H9 (cell line): ENCODE results near the gene KCNIP1. TPM values are rescaled to one million over a fixed set of nuclear protein-coding genes. Genes with fewer than 3 reads are reported as not detected.

Source experiments
- DNase-seq: peaks from one replicate; pipeline ENCODE4 v3.0.0-alpha.2; 2017
- H2AFZ ChIP-seq: one replicate; pipeline ENCODE4 v1.6.1; 2013; ENCODE audit warnings: mild to moderate bottlenecking, low read length, control low read depth, moderate library complexity
- H2AK5ac ChIP-seq: 2 replicates; pipeline ENCODE4 v1.6.1; 2013; ENCODE audit warnings: low read length, control low read depth, mixed read lengths; ENCODE audit not compliant: insufficient read length
- H2BK120ac ChIP-seq: one replicate; pipeline ENCODE4 v1.6.1; 2013; ENCODE audit warnings: low read depth, mild to moderate bottlenecking, low read length, control low read depth, inconsistent platforms; ENCODE audit not compliant: poor library complexity, severe bottlenecking
- H2BK12ac ChIP-seq: 2 replicates; pipeline ENCODE4 v1.6.1; 2013; ENCODE audit warnings: low read length, control low read depth, mixed read lengths, low read depth; ENCODE audit not compliant: insufficient read length
- H2BK15ac ChIP-seq: 2 replicates; pipeline ENCODE4 v1.6.1; 2013; ENCODE audit warnings: low read depth, low read length, control low read depth
- H2BK20ac ChIP-seq: one replicate; pipeline ENCODE4 v1.6.1; 2013; ENCODE audit warnings: low read depth, mild to moderate bottlenecking, low read length, control low read depth, inconsistent platforms; ENCODE audit not compliant: poor library complexity, severe bottlenecking
- H2BK5ac ChIP-seq: 2 replicates; pipeline ENCODE4 v1.6.1; 2013; ENCODE audit warnings: low read length, control low read depth, mixed read lengths; ENCODE audit not compliant: insufficient read length
- H3K14ac ChIP-seq: 2 replicates; pipeline ENCODE4 v1.6.1; 2013; ENCODE audit warnings: low read length, control low read depth; ENCODE audit not compliant: insufficient read depth
- H3K18ac ChIP-seq: 2 replicates; pipeline ENCODE4 v1.6.1; 2013; ENCODE audit warnings: low read depth, mild to moderate bottlenecking, mixed read lengths, low read length, control low read depth; ENCODE audit not compliant: insufficient read length
- H3K23ac ChIP-seq: 2 replicates; pipeline ENCODE4 v1.6.1; 2013; ENCODE audit warnings: low read length, control low read depth, mixed read lengths, low read depth; ENCODE audit not compliant: insufficient read length
- H3K23me2 ChIP-seq: 2 replicates; pipeline ENCODE4 v1.6.1; 2013; ENCODE audit warnings: low read depth, mild to moderate bottlenecking, mixed read lengths, low read length, control low read depth; ENCODE audit not compliant: insufficient read length, poor library complexity, severe bottlenecking
- H3K27ac ChIP-seq: 2 replicates; pipeline ENCODE4 v1.5.1; 2013; ENCODE audit warnings: low read length, control low read depth, mixed read lengths, low read depth; ENCODE audit not compliant: insufficient read length
- H3K27me3 ChIP-seq: 2 replicates; pipeline ENCODE4 v1.6.1; 2013; ENCODE audit warnings: low read length, control low read depth, inconsistent platforms; ENCODE audit not compliant: insufficient read depth
- H3K4ac ChIP-seq: 2 replicates; pipeline ENCODE4 v1.6.1; 2013; ENCODE audit warnings: low read depth, mild to moderate bottlenecking, control low read depth, inconsistent platforms, low read length, moderate library complexity
- H3K4me1 ChIP-seq: 2 replicates; pipeline ENCODE4 v1.6.1; 2013; ENCODE audit warnings: low read length, control low read depth, inconsistent platforms; ENCODE audit not compliant: insufficient read depth
- H3K4me2 ChIP-seq: 2 replicates; pipeline ENCODE4 v1.6.1; 2013; ENCODE audit warnings: low read length, control low read depth, mixed read lengths; ENCODE audit not compliant: insufficient read length, insufficient read depth
- H3K56ac ChIP-seq: 2 replicates; pipeline ENCODE4 v1.6.1; 2013; ENCODE audit warnings: low read depth, mild to moderate bottlenecking, mixed read lengths, low read length, control low read depth; ENCODE audit not compliant: insufficient read length
- H3K79me1 ChIP-seq: 2 replicates; pipeline ENCODE4 v1.6.1; 2013; ENCODE audit warnings: low read depth, mild to moderate bottlenecking, moderate library complexity, low read length, control low read depth, inconsistent platforms; ENCODE audit not compliant: insufficient read depth, poor library complexity, severe bottlenecking
- H3K79me2 ChIP-seq: 2 replicates; pipeline ENCODE4 v1.6.1; 2013; ENCODE audit warnings: low read length, control low read depth, inconsistent platforms; ENCODE audit not compliant: insufficient read depth
- H3K9ac ChIP-seq: 2 replicates; pipeline ENCODE4 v1.6.1; 2013; ENCODE audit warnings: low read length, control low read depth, mixed read lengths; ENCODE audit not compliant: insufficient read length; ENCODE audit errors: extremely low read depth
- H3K9me3 ChIP-seq: one replicate; pipeline ENCODE4 v1.6.1; 2013; ENCODE audit warnings: low read depth, low read length, inconsistent platforms; ENCODE audit not compliant: control insufficient read depth
- H3T11ph ChIP-seq: one replicate; pipeline ENCODE4 v1.6.1; 2013; ENCODE audit warnings: mild to moderate bottlenecking, low read length, control low read depth, inconsistent platforms
- H4K20me1 ChIP-seq: one replicate; pipeline ENCODE4 v1.6.1; 2013; ENCODE audit not compliant: control insufficient read depth, insufficient read length, insufficient read depth
- H4K5ac ChIP-seq: 2 replicates; pipeline ENCODE4 v1.6.1; 2013; ENCODE audit warnings: low read depth, mild to moderate bottlenecking, mixed read lengths, low read length, control low read depth; ENCODE audit not compliant: insufficient read length
- H4K8ac ChIP-seq: replicated peaks from 2 replicates; pipeline ENCODE4 v1.6.1; 2013; ENCODE audit warnings: low read length, control low read depth, mixed read lengths, low read depth; ENCODE audit not compliant: insufficient read length
- H4K91ac ChIP-seq: 2 replicates; pipeline ENCODE4 v1.6.1; 2013; ENCODE audit warnings: low read depth, mild to moderate bottlenecking, moderate library complexity, mixed read lengths, low read length, control low read depth; ENCODE audit not compliant: insufficient read length
- H3K27ac Mint-ChIP-seq, 3 experiments: 2 replicates in 2 of 3; 3 replicates in 1 of 3; pipeline ENCODE4 v1.8.0; 2020 to 2021; ENCODE audit warnings: mixed read lengths in 3 of 3, mild to moderate bottlenecking in 1 of 3, moderate library complexity in 1 of 3
- H3K27me3 Mint-ChIP-seq: 2 replicates; pipeline ENCODE4 v1.8.0; 2021; ENCODE audit warnings: low read depth, mild to moderate bottlenecking, moderate library complexity, mixed read lengths
- H3K36me3 Mint-ChIP-seq, 3 experiments: 2 replicates in 2 of 3; 3 replicates in 1 of 3; pipeline ENCODE4 v1.8.0; 2020 to 2021; ENCODE audit warnings: low read depth in 3 of 3, mixed read lengths in 3 of 3; ENCODE audit not compliant: insufficient read depth in 1 of 3
- H3K4me1 Mint-ChIP-seq, 2 experiments: 2 replicates each; pipeline ENCODE4 v1.8.0; 2020; ENCODE audit warnings: mixed read lengths in 2 of 2
- H3K4me3 Mint-ChIP-seq, 2 experiments: 2 replicates in 1 of 2; 3 replicates in 1 of 2; pipeline ENCODE4 v1.8.0; 2020 to 2021; ENCODE audit warnings: mild to moderate bottlenecking in 2 of 2, mixed read lengths in 2 of 2, moderate library complexity in 1 of 2
- H3K9me3 Mint-ChIP-seq, 2 experiments: 2 replicates in 1 of 2; 3 replicates in 1 of 2; pipeline ENCODE4 v1.8.0; 2020; ENCODE audit warnings: mild to moderate bottlenecking in 2 of 2, mixed read lengths in 2 of 2, moderate library complexity in 1 of 2
- WGBS: extraction: QIAGEN DNeasy Blood & Tissue Kit; methylation state at CpG from one replicate; pipeline ENCODE4 v1.1.7; 2013; ENCODE audit warnings: missing lambda C conversion rate, low lambda C conversion rate, mixed read lengths; ENCODE audit not compliant: insufficient read length; ENCODE audit errors: extremely low coverage; 5-methylcytosine and 5-hydroxymethylcytosine counted together
- total RNA-seq: library from RNA; stranded (reverse); gene quantifications from 2 replicates; pipeline ENCODE4 v1.2.1, GENCODE V29; 2021
- TF ChIP-seq, protein P1 (sequence below): fragments of 200-600 bp; sonication (generic); conservative IDR thresholded peaks from 3 replicates; pipeline ENCODE4 v1.8.0; 2021; ENCODE audit warnings: antibody characterized with exemption, mild to moderate bottlenecking

Gene KCNIP1
- total RNA-seq, 1 experiment from 2014 or later: 0.63 TPM

GRCh38 chr5:170769246-170769645 lies 265.4 kb downstream of the KCNIP1 start:
- H3K4me2 ChIP-seq: no peak overlapping the region
- H3K4me1 ChIP-seq: peaks cover 11% of the 10 kb centered on the region; the same call in 1 of the 2 replicates
- H2BK15ac ChIP-seq: no peak overlapping the region
- Mint-ChIP-seq H3K9me3 (peaks cover 0 to 3% of the 10 kb centered on the region in 2 experiments; a peak in 1 of 5 replicates), H3K4me1 (peaks cover 25 to 29% of the 10 kb centered on the region in 2 experiments), H3K4me3 (no peak overlapping the region), H3K36me3 (peaks cover 0 to 3% (median 0%) of the 10 kb centered on the region in 3 experiments; a peak in 2 of 7 replicates), H3K27me3 (no peaks in the 10 kb centered on the region), H3K27ac (peak overlapping the region in 1 of 3 experiments; percentile 4; a peak in 1 of 7 replicates)
- no peak overlapping the region for H2BK5ac ChIP-seq
- H3K23ac ChIP-seq: no peak overlapping the region
- no peaks in the 10 kb centered on the region for H3K23me2 ChIP-seq
- no peak overlapping the region for H2BK120ac ChIP-seq
- no CpG with 5 or more reads among the region's 6 CpGs for WGBS
- no peaks in the 10 kb centered on the region for H3K79me1 ChIP-seq
- no peak overlapping the region for H2BK20ac ChIP-seq
- H4K91ac ChIP-seq: no peak overlapping the region
- no peak overlapping the region for H3K18ac ChIP-seq
- no peak overlapping the region for H3K27ac ChIP-seq
- no peak overlapping the region for H4K5ac ChIP-seq
- no peak overlapping the region for H2BK12ac ChIP-seq
- no peaks in the 10 kb centered on the region for H3K9me3 ChIP-seq
- DNase-seq: no peak
- H3K79me2 ChIP-seq: no peaks in the 10 kb centered on the region
- H4K8ac ChIP-seq: no peak overlapping the region
- no peak overlapping the region for H3K4ac ChIP-seq
- no peak overlapping the region for H3K56ac ChIP-seq
- TF ChIP-seq, protein P1, sequence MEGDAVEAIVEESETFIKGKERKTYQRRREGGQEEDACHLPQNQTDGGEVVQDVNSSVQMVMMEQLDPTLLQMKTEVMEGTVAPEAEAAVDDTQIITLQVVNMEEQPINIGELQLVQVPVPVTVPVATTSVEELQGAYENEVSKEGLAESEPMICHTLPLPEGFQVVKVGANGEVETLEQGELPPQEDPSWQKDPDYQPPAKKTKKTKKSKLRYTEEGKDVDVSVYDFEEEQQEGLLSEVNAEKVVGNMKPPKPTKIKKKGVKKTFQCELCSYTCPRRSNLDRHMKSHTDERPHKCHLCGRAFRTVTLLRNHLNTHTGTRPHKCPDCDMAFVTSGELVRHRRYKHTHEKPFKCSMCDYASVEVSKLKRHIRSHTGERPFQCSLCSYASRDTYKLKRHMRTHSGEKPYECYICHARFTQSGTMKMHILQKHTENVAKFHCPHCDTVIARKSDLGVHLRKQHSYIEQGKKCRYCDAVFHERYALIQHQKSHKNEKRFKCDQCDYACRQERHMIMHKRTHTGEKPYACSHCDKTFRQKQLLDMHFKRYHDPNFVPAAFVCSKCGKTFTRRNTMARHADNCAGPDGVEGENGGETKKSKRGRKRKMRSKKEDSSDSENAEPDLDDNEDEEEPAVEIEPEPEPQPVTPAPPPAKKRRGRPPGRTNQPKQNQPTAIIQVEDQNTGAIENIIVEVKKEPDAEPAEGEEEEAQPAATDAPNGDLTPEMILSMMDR: no peak
- H3T11ph ChIP-seq: no peak overlapping the region
- no peak overlapping the region for H3K9ac ChIP-seq
- H2AK5ac ChIP-seq: no peak overlapping the region
- H4K20me1 ChIP-seq: no peaks in the 10 kb centered on the region
- no peak overlapping the region for H2AFZ ChIP-seq
- no peaks in the 10 kb centered on the region for H3K27me3 ChIP-seq
- no peak overlapping the region for H3K14ac ChIP-seq
